Sigmoid colon (tissue), 3 donors: Measurements from ENCODE around the gene TOGARAM2.

Source experiments
- CTCF ChIP-seq, 4 experiments: fragments of 450-650 bp in 3 of 4; fragments of 200-600 bp in 1 of 4; IDR thresholded peaks; one replicate each; pipeline ENCODE4 v1.5.1; 2016 to 2019; ENCODE audit warnings: antibody characterized with exemption in 4 of 4, mild to moderate bottlenecking in 3 of 4, moderate library complexity in 2 of 4
- POLR2A ChIP-seq, 2 donors: fragments of 450-650 bp; IDR thresholded peaks; one replicate each; pipeline ENCODE4 v1.6.1; 2016; ENCODE audit warnings: antibody characterized with exemption in 2 of 2, mild to moderate bottlenecking in 2 of 2, moderate library complexity in 2 of 2

GRCh38 chr2:28977176-28977875 is 3.8 kb upstream of the TOGARAM2 start:
- no peak for TF ChIP-seq POLR2A (IDR thresholded peaks at IDR 0.05)
- TF ChIP-seq CTCF (IDR thresholded peaks at IDR 0.05): no peak
